HG02970 (cell line): ENCODE measurements around the gene SH3BP5.

Experiments used
- ATAC-seq: cut with Tn5 transposase; IDR thresholded peaks from one replicate; pipeline ENCODE4 v1.9.1; 2021; ENCODE audit warnings: mild to moderate bottlenecking, moderate library complexity, moderate number of reproducible peaks; ENCODE audit not compliant: unreplicated experiment, low FRiP score

Gene SH3BP5

DNA sequence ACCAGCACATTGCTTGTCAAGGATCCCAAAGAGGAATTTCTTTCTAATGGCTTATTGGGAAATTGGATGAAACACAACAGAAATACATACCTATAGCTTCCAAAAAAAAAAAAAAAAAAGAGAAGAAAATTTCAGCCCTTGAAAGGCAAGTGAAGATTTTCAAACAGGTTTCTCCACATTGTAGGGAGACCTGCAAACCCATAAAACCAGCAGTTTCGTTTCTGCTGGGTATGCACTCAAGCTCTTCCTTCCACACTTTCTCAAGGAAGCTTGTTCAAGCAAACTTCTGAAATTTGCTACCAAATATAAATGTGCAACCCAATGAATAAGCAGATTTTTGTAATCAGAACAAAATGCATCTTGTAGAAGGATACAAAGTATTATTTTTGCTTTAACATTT, 15.9 kb upstream of the SH3BP5 start:
- ATAC-seq: no peak

- ATAC-seq: no peak
These were observed 15.3 kb upstream of the SH3BP5 start for GRCh38 chr3:15347737-15348110.

DNA sequence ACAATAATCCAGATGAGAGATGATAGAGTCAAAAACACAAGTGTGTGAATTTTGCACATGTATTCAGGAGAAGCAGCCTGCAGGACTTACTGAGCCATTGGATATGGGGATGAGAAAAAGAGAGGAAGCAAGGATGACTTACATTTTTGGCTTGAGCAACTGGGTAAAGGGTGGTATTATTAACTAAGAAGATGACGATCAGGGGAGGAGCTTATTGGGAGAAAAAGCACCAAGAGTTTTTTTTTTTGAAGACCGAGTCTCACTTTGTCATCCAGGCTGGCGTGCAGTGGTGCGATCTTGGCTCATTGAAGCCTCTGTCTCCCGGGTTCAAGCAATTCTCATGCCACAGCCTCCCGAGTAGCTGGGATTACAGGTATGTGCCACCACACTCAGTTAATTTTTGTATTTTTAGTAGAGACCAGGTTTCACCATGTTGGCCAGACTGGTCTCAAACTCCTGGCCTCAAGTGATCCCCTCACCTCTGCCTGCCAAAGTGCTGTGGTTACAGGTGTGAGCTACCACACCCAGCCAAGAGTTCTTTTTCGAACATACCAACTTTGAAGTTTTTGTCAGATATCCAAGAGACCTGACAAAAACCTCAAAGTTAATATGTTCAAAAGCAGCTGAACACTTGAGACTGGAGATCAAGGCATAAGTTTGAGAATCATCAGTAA, 14.8 kb upstream of the SH3BP5 start:
- no peak for ATAC-seq

GRCh38 chr3:15346516-15346915, 14.1 kb upstream of the SH3BP5 start:
- ATAC-seq: no peak

DNA sequence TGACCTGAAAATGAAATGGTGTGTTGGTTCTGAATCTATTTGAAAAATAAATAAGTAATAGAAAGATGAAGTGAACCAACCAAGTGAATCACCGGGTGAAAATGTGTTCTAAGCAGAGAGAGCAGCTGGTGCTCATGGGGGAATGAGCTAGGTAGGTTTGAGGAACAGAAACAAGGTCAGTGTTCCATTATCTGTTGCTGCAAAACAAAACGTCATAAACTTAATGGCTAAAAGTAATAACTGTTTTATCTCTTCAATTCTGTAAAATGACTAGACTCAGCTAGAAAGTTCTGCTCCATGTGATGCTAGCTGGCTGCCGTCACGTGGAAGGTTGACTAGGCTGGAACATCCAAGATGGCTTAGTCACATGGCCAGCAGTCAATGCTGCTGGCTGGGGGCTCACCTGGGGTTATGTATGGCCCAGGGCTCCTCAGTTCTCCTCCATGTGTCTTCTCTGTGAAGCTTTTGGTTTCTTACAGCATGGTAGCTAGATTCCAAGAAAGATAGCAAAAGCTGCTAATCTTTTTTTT, 13.3 kb upstream of the SH3BP5 start:
- peak; percentile 94 for ATAC-seq

DNA sequence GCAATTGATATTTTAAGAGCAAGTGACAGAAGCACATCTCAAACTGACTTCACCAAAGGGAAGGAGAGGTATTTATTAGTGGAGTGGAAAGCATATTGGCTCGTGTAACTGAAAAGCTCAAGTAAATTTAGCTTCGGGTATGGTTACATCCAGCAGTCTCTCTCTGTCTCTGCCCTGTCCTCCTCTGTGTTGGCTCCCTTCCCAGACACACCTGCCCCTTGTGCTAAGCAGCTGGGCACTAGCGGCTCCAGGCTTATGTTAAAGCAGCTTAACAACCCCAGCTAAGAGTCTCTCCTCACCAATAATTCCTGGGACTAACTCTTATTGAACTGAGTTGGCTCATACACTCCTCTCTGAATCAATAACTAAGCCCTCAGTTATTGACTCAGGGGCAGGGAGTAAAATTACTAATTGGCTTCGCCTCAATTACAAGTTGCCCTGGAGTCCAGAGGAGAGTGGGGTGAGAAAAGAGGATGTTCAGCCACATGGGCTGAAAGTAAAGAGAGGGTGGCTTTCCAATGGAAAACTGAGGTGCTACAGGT, 12.8 kb upstream of the SH3BP5 start:
- no peak for ATAC-seq

DNA sequence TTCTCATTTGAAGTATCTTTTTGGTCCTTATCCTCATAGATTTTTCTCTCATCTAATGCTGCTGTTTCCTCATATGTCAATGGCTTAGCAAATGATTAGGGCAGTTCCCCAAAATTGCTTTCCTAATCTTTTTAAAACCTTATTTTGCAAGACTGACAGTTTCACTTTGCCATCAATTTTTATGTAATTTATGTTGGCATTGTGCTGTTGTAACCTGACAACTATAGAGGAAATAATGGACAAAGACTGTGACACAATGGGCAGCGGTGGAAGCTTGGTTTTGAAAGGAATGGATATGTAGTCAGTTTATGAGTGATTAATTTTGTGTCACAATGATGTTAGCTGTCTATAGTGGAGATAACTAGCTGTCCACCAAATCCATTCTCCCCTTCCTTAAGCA, 10.6 kb upstream of the SH3BP5 start:
- ATAC-seq: no peak

GRCh38 chr3:15342246-15342645, 9.9 kb upstream of the SH3BP5 start:
- ATAC-seq: no peak

DNA sequence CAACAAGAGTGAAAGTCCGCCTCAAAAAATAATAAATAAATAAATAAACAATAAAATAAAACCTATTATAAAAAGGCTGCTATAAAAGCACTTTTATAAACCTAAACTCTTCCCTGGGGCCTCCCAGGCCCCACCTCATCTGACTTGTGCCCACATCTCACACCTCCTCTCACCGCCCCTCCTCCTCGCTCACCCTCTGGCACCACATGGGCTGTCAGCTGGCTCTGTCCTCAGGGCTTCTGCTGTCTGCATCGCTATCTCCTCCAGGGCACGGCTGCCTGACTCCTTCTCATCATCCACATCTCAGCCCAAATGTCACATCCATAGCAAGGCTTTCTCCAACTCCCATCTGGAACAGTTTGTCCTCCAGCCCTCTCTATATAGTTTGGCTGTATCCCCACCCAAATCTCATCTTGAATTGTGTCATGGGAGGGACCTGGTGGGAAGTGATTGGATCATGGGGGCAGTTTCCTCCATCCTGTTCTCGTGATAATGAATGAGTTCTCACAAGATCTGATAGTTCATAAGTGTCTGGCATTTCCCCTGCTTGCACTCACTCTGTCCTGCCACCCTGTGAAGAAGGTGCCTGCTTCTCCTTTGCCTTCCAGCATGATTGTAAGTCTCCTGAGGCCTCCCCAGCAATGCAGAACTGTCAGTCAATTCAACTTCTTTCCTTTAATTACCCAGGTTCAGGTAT, 8.8 kb upstream of the SH3BP5 start:
- ATAC-seq: no peak

- ATAC-seq: no peak
These were observed 7.4 kb upstream of the SH3BP5 start for GRCh38 chr3:15339786-15340215.

DNA sequence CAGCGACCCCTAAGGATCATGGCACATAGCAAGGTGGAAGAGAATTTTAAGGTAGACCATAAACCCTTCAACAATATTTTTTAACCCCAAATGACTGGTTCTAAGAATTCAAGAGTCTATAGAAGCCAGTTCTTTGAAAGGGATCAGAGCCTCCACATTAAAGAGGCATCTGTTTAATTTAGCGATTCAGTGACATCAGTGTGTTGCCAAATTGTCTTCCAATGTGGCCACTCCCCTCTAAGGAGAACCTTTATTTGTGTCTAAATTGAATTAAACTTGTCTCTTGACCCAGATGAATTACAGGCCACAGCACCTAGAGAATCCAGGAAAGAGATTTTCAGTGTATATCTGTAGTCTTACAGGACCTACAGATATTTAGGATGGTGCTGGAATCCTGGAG, 6.6 kb upstream of the SH3BP5 start:
- no peak for ATAC-seq

DNA sequence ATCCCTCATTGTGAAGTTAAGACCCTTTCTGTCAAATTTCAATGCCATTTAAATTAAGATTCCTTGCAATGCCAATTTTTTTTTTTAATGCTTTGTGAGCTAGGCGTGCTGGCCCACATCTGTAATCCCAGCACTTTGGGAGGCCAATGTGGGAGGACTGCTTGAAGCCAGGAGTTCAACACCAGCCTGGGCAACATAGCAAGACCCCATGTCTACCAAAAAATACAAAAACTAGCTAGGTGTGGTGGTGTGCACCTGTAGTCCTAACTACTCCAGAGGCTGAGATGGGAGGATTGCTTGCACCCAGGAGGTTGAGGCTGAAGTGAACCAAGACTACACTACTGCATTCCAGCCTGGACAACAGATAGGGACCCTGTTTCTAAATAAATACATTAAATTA, 5.6 kb upstream of the SH3BP5 start:
- ATAC-seq: no peak

DNA sequence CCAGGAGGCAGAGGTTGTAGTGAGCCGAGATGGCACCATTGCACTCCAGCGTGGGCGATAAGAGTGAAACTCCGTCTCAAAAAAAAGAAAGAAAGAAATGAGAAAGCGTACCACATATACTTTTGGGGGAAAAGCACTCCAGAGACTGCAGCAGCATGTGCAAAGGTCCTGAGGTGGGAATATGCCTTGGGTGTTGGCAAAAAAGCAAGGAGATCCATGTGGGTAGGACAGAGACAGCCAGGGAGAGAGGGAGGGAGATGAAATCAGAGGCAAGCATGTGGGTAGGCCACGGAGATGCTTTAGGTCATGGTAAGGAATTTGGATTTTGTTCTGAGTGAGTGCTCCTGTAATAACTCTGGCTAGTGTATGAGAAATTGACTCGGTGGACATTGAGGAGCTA, 3.7 kb upstream of the SH3BP5 start:
- ATAC-seq: no peak

DNA sequence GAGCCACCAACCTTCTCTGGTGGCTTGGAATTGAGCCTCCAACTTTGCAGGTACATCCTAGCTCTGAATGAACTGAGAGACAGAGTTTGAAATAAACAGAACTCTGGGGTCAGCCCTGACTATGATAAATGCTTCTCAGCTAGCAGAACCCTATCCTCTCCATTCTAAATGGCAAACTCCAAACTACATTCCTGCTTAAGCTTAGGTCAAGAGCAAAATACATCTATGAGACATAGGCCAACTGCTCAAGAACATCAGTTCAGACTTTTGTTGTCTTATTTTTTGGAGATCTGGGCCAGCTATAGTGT, 1.5 kb upstream of the SH3BP5 start:
- ATAC-seq: no peak

GRCh38 chr3:15333099-15333955, 941 bp upstream of the SH3BP5 start:
- no peak for ATAC-seq

- peak; percentile 5 for ATAC-seq
These were observed 581 bp downstream of the SH3BP5 start for GRCh38 chr3:15331606-15332404.

DNA sequence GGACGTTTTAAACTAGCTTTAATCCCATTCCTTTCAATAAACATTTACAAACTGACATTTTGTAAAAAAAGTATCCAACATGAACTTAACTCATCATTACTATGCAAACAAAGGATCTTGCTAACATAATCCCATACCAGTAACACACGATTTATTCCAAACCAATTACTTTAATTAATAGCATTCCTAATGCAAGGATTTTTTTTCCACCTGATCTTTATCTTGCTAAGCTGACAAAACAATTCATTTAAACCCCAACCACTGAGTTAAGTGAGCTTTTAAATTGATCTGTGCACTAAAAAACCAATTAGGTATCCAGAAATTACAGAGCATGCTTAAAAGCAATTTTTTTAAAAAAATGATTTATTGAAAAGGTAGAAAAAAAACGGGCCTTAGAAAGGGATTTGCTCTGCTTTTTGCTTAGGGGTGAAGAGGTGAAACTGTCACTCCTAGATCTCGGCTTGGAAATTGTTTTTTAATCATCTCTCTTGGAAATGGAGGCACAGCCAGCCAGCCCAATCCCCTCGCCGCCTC, 1.2 kb downstream of the SH3BP5 start:
- ATAC-seq: no peak

DNA sequence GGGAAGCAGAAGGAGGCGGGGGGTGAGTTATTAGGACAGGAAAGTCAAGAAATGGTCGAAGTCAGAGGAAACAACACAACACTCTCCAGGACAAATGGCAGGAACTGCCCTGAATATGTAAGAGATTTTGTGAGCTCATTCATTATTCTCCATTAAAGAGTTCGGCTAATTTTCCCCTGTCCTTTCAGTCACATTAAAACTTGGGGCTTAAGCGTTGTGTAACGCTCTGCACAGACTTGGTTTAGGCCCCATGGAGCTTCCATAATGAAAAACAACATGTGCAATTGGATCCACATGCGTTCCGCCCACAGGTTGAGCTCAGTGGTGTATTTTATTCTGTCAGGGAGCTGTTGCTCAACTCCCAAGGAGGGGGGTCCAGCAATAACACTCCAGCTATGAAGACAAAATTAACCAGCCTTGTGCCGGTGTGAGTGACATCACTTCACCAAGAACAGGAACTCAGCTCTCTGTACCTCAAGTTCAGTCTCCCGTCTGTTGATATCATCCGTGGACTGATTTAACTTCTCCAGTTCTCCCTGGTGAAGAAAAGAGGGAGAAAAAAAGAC, 2.3 kb downstream of the SH3BP5 start:
- ATAC-seq: no peak

DNA sequence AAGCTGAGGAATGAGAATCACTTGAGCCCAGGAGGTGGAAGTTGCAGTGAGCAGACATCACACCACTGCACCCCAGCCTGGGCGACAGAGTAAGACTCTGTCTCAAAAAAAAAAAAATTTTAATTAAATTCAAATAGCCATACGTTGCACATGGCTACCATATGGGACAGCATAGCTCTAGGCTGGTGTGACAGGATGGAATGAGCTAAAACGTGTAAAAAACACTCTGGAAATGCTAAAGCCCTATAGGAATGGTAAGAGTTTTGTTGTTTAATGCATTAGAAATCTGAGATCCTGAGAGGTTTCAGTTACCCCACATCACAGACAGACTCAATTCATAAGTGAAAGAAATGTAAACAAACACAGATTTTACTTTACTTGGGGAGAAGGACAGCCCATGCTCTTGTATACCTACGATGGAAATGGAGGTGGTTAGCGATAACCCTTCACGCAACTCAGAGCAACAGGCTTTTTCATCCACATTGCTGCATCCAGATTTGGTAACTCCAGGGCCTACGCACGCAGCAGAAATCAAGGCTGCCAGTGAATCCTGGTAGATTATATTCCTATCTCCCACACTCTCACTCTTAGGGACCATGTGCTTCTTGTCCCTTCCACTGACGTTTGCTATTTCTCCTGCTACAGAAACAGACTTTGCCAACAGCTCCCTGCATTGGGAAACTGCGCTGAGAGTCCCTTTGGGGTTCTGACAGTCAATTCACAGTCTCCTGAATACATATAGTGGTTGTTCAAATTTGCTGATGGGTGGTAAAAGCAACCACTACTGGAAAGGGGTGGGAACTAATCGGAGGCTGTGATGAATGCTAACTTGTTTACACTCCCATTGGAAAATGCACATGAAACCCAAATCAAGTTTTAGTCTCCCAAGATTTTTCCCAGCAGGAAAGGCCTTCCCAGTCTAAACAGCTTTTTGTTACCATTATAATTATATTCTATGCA, 3.1 kb downstream of the SH3BP5 start:
- ATAC-seq: no peak
